A549 (cell line): ENCODE data around the gene COBL.

Source experiments
- BHLHE40 ChIP-seq: IDR thresholded peaks from 2 replicates; pipeline ENCODE4 v1.6.1; 2012; ENCODE audit warnings: low read depth, low read length, inconsistent platforms
- CHD2 ChIP-seq: fragments of 150-350 bp; IDR thresholded peaks from 2 replicates; pipeline ENCODE4 v1.6.1; 2014; ENCODE audit warnings: low read length; ENCODE audit not compliant: partially characterized antibody
- EP300 ChIP-seq, 2 experiments: fragments of >200 bp; sonication (Bioruptor Twin); formaldehyde crosslinking; IDR thresholded peaks; 2 replicates in 1 of 2; 3 replicates in 1 of 2; pipeline ENCODE4 v1.6.1; 2016 to 2017
- HDAC2 ChIP-seq: fragments of 200-600 bp; sonication (generic); IDR thresholded peaks from 2 replicates; pipeline ENCODE4 v1.6.1; 2016
- KDM5A ChIP-seq: fragments of 200-600 bp; sonication (generic); IDR thresholded peaks from 2 replicates; pipeline ENCODE4 v1.6.1; 2016; ENCODE audit warnings: antibody characterized with exemption, mild to moderate bottlenecking
- NR3C1 ChIP-seq: fragments of >200 bp; sonication (Bioruptor Twin); formaldehyde crosslinking; IDR thresholded peaks from 3 replicates; pipeline ENCODE4 v1.6.1; 2017
- POLR2A ChIP-seq: IDR thresholded peaks from 2 replicates; pipeline ENCODE4 v1.6.1; 2012; ENCODE audit warnings: mild to moderate bottlenecking, low read length
- ZC3H11A ChIP-seq: fragments of 450-650 bp; IDR thresholded peaks from 2 replicates; pipeline ENCODE4 v1.6.1; 2014; ENCODE audit warnings: antibody characterized with exemption, mild to moderate bottlenecking
- TF ChIP-seq, protein P1 (sequence below): fragments of >200 bp; sonication (Bioruptor Twin); formaldehyde crosslinking; IDR thresholded peaks from 3 replicates; pipeline ENCODE4 v1.5.1; 2016
- TF ChIP-seq, protein P2 (sequence below): fragments of >200 bp; sonication (Bioruptor Twin); formaldehyde crosslinking; IDR thresholded peaks from 2 replicates; pipeline ENCODE4 v1.6.1; 2016
- TF ChIP-seq, protein P3 (sequence below): fragments of >200 bp; sonication (Bioruptor Twin); formaldehyde crosslinking; IDR thresholded peaks from 3 replicates; pipeline ENCODE4 v1.6.1; 2016
- TF ChIP-seq, protein P4 (sequence below): IDR thresholded peaks from 2 replicates; pipeline ENCODE4 v1.6.1; 2012; ENCODE audit warnings: low read depth, borderline replicate concordance

DNA sequence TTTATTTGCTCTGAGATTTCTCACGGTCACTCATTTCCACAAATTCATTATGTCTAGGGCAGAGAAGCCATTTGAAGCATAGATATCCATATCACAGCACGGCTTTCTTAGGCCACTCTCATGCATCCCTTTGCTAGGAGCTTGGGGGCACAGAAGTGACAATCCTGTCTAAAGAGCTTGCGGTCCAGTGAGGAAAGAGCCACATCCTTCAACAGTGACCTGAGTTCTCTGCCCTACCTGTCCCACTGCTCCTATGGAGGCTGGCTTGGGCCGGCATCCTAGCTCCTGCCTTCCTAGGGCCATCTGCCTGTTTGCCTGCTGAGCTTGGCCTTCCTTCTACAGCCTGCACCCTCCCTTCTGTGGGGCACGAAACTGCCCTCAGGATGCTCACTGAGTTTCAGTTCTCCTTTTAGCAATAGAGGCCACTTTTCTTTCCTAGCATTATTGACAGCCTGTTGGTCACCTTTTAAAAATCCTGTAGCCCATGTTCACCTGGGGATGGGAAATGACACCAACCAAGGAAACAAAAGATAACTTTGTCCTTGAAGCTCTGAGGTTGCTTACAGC, 321.8 kb downstream of the COBL start:
- no peak for TF ChIP-seq EP300 (IDR thresholded peaks at IDR 0.05)
- no peak for TF ChIP-seq CHD2
- TF ChIP-seq POLR2A: no peak
- TF ChIP-seq HDAC2: no peak
- TF ChIP-seq, protein P1, sequence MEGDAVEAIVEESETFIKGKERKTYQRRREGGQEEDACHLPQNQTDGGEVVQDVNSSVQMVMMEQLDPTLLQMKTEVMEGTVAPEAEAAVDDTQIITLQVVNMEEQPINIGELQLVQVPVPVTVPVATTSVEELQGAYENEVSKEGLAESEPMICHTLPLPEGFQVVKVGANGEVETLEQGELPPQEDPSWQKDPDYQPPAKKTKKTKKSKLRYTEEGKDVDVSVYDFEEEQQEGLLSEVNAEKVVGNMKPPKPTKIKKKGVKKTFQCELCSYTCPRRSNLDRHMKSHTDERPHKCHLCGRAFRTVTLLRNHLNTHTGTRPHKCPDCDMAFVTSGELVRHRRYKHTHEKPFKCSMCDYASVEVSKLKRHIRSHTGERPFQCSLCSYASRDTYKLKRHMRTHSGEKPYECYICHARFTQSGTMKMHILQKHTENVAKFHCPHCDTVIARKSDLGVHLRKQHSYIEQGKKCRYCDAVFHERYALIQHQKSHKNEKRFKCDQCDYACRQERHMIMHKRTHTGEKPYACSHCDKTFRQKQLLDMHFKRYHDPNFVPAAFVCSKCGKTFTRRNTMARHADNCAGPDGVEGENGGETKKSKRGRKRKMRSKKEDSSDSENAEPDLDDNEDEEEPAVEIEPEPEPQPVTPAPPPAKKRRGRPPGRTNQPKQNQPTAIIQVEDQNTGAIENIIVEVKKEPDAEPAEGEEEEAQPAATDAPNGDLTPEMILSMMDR: no peak
- no peak for TF ChIP-seq BHLHE40
- TF ChIP-seq, protein P2, sequence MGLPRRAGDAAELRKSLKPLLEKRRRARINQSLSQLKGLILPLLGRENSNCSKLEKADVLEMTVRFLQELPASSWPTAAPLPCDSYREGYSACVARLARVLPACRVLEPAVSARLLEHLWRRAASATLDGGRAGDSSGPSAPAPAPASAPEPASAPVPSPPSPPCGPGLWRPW: no peak
- TF ChIP-seq, protein P3, sequence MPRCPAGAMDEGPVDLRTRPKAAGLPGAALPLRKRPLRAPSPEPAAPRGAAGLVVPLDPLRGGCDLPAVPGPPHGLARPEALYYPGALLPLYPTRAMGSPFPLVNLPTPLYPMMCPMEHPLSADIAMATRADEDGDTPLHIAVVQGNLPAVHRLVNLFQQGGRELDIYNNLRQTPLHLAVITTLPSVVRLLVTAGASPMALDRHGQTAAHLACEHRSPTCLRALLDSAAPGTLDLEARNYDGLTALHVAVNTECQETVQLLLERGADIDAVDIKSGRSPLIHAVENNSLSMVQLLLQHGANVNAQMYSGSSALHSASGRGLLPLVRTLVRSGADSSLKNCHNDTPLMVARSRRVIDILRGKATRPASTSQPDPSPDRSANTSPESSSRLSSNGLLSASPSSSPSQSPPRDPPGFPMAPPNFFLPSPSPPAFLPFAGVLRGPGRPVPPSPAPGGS: no peak
- TF ChIP-seq, protein P4, sequence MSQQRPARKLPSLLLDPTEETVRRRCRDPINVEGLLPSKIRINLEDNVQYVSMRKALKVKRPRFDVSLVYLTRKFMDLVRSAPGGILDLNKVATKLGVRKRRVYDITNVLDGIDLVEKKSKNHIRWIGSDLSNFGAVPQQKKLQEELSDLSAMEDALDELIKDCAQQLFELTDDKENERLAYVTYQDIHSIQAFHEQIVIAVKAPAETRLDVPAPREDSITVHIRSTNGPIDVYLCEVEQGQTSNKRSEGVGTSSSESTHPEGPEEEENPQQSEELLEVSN: no peak
- TF ChIP-seq KDM5A: no peak
- no peak for TF ChIP-seq NR3C1
- no peak for TF ChIP-seq ZC3H11A
